HG03103 (cell line): ENCODE measurements around the gene DNAH2.

Experiments used
- ATAC-seq: cut with Tn5 transposase; IDR thresholded peaks from one replicate; pipeline ENCODE4 v1.9.1; 2021; ENCODE audit warnings: low read depth; ENCODE audit not compliant: unreplicated experiment

Gene DNAH2

DNA sequence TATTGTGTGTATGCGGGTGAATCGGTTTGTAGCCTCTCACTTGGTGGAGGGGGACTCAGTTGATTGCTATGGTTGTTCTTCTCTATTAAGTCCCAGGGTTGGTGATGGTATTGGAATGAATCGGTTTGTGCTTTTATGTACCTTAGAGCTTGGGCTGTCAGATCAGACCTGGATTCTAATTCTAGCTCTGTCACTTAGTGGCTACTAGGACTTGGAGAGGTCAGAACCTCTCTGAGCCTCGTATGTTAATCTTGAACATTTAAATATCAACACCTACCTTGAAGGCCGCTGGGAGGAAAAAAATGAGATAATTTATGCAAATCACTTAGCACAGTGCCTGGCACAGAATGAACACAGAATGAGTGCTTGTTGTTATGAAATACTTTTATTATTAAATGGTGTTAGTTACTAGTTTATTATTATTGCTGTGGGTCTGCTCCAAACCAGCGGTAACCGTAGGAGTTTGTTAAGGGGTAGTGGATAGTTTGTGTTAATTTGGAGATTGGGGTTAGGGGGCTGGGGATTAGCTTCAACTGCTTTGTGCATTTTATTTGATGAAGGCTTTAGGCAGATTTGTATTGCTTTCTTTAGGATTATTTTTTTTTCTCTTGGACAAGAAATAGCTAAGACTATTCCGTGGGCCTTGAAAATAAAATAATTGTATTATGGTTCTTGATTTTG is 120.0 kb downstream of the DNAH2 start:
- no peak for ATAC-seq

DNA sequence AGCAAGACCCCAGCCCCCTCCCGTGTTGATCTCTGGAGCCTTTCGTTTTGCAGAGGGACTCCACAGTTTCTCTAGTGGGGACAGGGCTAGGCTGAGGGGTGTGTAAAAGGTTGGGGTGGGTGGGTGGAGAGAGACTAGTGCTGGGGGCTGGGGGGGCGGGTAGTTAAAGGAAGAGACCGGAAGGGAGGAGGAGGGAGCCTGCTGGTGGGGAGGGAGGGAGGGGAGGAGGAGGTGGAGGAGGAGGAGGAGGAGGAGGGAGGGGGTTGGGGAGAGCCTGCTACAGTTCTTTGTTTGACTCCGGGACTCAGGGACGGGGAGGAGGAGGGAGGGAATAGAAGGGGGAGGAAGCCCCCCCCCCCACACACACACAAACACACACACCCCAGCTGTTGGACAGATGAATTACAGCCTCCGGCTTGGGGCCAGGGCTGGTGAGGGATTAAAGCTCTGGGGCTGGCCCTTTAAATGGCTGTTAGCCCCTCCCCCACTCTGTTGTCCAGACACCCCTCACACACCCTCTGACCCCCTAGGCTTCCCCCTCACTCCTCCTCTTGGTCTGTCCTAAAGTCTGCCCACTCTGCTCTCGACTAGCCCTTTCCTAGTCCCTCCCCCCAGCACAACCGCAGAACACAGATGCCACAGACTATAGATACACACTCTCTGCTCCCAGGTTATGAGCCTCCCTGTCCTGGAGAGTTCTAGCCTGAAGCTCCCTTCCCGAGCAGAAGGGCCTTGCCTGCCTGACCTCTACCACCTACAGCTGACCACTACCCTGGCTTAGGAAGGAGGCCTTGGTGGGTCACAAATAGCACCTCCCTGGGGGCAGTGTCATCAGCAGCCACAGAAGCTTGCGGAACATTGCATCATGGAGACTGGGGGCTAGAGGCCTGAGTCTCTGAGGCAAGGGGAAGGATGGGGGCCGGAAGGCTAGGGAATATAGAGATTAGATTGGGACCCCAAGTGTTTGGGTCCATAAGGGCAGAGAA is 120.8 kb downstream of the DNAH2 start:
- ATAC-seq: no peak

DNA sequence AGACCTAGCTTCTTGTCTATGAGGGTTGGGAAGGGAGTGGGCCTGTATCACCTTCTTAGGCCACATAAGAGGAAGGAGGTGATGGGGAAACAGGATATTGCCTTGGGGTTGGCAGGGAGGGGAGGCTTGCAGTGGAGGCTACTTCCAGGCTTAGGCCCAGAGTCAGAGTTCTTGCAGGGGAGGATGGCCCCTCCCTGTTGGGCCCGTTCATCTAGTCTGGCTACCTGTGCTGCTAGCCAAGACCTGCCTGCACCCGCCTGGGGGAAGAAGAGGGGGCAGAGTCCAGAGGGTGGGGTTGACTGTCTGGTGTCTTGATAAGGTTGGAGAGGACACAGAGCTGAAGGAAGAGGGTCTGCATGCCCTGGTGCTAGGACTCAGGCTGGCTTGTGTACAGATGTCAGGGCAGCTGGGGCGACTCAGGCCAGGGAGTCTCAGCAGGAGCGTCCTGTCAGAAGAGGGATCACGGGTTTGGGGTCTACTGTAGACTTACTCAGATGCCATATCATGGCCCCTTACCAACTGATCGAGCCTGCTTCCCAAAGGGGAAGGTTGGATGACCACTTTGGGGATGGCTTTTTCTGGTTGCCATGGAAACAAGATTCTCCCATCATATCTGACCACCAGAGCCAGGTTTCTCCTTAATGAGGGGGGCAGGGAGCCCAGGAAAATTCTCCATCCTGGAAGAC is 121.8 kb downstream of the DNAH2 start:
- ATAC-seq: no peak

DNA sequence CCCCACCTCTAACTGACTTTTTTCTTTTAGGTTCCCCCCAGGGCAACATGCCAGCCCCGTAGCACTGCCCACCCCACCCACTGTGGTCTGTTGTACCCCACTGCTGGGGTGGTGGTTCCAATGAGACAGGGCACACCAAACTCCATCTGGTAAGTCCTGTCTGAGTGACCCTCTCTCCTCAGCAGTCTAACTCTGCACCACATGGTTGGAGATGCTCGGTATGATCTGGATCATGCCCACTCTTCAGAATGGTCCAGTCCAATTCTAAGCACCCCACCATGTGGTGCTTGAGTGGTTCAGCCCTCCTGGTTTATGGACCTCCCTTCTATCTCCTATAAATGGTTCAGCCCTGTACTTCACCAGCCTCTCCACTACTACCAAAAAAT is 122.3 kb downstream of the DNAH2 start:
- ATAC-seq: no peak

DNA sequence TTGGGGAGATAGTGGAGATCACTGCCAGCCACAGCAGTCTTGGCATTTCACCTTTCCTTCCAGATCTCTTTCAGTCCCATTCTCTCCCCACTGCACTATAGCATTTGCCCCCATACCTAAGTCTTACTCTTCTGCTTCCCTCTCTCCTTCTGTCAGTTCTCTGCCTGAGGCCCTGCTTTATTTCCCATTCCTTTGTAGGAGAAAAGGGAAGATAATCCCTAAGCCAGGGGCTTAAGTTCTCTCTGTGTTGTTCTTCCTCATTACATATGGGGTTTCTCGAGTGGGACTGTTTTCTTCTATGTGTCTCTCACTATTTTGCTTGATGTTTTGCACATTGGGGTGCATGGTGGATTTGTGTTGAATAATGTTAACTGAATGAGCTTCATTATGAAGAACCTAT is 122.9 kb downstream of the DNAH2 start:
- ATAC-seq: no peak

DNA sequence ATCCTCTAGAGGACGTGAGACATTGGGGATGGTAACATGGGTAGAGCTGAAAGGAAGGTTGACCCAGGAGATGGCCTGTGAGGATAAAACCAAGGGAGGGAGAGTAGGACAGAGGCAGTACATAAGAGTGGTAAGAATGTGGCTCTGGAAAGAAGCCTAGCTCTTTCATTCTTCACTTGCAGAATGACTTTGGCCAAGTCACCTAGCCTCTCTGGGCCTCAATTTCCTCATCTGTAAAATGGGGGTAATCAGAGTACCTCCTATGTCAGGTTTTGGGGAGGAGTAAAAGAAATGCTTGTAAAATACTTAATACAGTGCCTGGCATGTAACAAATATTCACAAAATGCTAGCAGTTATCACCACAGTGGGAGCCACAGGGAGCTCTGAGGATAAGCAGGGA is 123.3 kb downstream of the DNAH2 start:
- ATAC-seq: no peak

DNA sequence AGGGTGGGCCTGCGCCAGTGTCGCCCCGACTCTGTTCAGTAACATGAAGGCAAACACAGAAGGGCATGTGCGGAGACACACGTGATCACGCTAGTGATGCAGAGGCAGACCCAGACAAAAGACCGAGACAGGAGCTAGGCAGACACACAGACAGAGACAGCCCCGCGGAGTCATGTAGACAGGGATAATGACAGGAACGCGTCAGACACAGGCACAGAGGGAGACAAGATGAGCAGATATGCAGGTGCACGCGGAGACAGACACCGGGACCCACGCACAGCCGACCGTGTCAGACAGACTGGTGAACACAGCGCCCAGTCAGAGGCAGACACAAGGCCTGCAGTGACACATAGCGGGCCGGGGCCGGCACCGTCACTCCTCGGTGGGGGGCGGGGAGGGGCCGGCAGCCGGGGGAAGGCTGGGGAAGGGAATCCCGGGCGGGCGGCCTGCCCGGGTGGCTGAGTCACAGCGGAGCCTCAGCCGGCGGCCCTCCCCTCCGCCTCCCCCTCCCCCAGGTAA is 123.9 kb downstream of the DNAH2 start:
- ATAC-seq: no peak

DNA sequence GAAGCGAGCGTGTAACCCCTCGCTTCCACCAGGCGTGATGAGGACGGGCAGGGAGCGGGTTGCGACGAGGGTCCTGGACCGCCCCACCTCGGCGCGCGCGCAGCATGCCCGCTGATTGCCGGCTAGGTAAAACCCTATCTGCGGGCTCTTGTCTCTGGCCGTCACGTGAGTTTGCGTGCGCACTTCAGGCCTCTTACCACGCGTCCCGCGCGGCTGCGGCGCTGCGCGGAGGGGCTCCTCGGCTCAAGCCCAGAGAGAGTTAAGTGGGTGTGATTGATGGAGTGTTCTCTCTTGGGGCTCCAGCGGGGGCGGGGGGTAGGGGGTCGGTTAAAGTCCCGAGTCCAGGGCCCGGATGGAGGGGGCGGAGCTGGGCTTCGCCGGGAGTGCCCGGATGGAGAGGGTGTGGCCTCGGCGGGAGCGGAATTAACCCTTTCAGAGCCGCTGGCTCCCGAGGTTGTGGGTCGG is 124.4 kb downstream of the DNAH2 start:
- no peak for ATAC-seq

DNA sequence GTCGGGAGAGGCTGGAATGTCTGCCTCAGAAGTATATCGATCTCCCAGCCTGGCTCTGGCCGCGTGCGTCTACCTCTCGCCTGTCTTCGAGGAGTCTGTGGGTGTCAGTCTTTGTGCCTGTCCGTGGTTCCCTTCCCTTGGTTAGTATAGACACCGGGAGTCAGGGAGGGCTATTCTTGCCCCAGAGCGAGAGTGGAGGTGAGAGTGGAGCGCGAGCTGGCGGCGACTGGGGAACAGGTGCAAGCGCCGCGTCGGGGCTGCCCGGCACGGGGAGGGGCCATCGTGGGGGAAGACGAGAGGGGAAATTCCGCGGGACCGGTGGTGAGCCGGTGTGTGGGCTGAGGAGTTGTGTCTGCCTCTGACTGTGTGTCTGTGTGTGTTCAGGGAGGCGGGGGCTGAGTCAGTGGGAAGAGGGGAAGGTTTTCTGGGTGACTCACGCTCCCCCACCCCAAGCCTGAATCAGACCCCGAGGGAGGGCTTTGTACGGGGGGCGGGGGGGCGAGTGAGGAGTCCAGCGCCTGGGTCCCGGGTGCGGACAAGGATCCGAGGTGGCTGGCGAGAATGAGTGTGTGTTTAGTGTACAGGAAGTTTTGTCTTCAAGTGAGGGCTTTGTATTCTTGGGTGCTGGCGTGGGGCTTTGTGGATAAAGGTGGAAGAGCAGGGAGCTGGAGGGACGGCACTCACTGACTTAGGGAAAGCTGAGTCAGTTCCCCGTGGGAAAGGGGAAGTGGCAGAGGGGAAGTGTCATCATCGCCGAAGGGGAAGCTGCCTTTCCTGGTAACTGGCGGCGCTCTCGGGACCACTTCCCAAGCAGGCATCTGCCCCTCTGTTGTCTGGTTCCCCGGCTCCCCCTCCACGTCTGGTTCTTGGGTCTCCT is 125.1 kb downstream of the DNAH2 start:
- ATAC-seq: no peak

DNA sequence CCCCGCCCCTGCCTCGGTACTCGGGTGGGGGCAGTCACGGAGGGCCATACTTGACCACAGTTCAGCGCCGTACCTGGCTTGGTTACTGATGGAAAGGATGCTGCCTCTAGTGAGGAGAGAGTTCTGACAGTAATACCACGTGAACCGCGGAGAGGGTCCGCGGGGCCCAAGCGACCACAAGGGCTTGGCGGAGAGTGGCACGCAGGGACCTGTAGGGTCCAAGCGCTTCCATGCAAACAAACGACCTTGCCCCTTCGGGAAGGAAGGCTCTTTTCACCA is 125.7 kb downstream of the DNAH2 start:
- no peak for ATAC-seq

DNA sequence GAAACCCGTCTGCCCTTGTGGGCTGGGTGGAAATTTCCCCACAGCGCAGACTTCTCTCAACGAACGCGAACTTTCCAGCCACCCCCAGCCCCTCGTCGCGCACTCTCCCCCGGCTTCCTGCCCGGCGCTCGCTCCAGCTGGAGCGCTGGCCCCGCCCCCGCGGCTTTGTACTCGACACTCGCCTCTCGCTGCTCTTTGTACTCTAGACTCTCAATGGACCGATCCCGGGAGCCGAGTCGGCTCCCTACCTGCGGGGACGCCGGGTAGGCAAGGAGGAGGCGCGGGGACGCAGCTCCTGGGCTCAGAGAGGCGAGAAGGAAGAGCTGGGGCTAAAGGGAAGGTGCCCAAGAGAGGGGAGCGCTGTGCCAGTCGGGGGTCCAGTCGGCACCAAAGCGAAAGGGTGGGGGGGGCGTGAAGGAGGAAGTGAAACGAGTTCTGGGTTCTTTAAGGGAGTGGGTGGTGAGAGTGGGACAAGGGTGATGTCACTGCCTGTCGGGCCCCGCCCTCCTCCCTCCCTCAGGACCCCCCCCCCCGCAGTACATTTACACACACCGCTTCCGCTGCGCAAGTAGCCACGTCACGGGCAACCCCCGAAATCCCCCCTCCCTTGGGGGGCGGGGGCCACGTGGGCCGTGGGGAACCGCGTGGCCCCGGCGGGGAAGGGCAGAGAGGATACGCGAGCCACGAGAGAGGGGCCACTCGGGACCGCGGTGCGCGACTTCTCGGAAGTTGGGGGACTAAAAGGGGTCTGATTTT is 126.2 kb downstream of the DNAH2 start:
- no peak for ATAC-seq

DNA sequence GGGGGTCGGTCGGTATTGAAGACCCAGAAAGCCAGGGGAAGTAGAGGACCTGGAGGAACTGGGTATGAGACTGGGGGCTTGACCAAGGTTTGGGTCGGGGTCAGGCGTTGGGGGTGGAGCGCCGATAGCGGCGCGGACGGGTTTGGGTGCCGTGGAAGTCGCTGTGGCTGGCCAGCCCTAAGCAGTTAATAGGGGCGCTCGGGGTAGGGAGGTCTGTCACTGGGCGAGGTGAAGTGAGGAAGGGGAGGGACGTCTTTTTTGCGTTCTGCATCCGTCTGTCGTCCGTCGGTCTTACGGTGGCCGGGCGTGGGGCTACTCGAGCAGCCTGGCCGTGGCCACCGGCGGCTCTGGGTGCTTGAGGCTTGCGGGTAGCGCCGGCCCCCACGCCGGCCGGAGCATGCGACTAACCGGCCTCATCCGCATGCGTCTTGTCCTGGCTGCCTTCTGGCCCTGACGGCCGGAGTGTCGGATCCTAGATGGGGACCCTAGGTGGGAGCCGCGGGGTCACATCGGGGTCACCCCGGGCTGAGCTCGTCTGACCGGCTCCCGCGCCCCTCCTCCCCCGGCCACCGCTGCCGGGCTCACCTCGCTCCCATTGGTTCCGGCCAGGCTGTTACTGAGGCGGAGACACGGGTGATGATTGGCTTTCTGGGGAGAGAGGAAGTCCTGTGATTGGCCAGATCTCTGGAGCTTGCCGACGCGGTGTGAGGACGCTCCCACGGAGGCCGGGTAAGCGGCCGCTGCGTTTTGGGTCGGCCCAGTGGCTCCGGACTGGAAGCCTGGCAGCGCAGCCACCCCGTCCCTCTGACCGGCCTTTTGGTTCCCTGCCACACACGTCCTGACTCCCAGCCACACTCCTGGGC is 127.0 kb downstream of the DNAH2 start:
- no peak for ATAC-seq

DNA sequence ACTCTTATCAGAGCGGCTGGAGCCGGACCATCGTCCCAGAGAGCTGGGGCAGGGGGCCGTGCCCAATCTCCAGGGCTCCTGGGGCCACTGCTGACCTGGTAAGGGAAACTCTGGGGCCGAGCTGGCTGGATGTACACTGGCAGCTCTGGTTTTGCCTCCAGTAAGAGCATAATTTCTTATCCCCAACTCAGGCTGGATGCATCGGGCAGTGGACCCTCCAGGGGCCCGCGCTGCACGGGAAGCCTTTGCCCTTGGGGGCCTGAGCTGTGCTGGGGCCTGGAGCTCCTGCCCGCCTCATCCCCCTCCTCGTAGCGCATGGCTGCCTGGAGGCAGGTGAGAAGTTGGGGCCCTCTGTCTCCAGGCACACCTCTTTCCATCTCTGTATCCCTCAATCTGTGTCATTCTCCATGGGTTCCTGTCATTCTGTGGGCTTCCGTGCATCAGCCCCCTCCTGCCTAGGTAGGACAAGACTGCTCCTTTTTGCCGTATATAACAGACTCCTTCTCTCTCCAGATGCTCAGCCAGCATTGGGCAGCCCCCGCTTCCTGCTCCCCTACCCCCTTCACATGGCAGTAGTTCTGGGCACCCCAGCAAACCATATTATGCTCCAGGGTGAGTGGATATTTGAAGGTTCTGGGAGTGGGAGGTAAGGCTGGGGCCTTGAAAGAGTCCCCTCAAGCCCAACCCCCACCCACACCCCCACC is 128.0 kb downstream of the DNAH2 start:
- no peak for ATAC-seq

DNA sequence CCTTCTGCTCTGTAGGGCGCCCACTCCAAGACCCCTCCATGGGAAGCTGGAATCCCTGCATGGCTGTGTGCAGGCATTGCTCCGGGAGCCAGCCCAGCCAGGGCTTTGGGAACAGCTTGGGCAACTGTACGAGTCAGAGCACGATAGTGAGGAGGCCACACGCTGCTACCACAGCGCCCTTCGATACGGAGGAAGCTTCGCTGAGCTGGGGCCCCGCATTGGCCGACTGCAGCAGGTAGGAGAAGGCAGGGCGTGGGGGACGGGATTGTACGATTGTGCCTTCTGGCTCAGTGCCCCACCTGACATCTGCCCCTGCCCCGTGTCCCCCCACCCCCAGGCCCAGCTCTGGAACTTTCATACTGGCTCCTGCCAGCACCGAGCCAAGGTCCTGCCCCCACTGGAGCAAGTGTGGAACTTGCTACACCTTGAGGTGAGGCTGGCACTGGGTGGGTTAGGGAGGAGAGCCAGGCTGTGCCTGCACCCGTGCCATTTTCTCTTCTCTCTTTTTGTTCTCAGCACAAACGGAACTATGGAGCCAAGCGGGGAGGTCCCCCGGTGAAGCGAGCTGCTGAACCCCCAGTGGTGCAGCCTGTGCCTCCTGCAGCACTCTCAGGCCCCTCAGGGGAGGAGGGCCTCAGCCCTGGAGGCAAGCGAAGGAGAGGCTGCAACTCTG is 128.7 kb downstream of the DNAH2 start:
- no peak for ATAC-seq

DNA sequence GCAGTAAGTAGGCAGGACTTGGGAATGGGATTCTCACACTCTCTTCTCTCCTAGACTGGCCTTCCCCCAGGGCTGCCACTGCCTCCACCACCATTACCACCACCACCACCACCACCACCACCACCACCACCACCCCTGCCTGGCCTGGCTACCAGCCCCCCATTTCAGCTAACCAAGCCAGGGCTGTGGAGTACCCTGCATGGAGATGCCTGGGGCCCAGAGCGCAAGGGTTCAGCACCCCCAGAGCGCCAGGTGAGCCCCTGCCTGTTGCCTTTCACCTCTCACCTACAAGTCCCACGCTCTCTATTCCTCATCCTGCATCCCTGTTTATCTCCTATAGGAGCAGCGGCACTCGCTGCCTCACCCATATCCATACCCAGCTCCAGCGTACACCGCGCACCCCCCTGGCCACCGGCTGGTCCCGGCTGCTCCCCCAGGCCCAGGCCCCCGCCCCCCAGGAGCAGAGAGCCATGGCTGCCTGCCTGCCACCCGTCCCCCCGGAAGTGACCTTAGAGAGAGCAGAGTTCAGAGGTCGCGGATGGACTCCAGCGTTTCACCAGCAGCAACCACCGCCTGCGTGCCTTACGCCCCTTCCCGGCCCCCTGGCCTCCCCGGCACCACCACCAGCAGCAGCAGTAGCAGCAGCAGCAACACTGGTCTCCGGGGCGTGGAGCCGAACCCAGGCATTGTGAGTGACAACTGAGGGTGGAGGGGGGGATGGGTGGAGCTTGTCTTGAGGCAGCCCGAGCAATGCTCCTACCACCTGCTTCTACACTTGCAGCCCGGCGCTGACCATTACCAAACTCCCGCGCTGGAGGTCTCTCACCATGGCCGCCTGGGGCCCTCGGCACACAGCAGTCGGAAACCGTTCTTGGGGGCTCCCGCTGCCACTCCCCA is 129.5 kb downstream of the DNAH2 start:
- no peak for ATAC-seq

DNA sequence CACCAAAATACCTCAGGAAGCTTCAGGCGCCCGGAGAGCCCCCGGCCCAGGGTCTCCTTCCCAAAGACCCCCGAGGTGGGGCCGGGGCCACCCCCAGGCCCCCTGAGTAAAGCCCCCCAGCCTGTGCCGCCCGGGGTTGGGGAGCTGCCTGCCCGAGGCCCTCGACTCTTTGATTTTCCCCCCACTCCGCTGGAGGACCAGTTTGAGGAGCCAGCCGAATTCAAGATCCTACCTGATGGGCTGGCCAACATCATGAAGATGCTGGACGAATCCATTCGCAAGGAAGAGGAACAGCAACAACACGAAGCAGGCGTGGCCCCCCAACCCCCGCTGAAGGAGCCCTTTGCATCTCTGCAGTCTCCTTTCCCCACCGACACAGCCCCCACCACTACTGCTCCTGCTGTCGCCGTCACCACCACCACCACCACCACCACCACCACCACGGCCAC is 130.6 kb downstream of the DNAH2 start:
- ATAC-seq: no peak
